Measurements from ENCODE around the gene GRHPR.

The GRHPR gene

DNA sequence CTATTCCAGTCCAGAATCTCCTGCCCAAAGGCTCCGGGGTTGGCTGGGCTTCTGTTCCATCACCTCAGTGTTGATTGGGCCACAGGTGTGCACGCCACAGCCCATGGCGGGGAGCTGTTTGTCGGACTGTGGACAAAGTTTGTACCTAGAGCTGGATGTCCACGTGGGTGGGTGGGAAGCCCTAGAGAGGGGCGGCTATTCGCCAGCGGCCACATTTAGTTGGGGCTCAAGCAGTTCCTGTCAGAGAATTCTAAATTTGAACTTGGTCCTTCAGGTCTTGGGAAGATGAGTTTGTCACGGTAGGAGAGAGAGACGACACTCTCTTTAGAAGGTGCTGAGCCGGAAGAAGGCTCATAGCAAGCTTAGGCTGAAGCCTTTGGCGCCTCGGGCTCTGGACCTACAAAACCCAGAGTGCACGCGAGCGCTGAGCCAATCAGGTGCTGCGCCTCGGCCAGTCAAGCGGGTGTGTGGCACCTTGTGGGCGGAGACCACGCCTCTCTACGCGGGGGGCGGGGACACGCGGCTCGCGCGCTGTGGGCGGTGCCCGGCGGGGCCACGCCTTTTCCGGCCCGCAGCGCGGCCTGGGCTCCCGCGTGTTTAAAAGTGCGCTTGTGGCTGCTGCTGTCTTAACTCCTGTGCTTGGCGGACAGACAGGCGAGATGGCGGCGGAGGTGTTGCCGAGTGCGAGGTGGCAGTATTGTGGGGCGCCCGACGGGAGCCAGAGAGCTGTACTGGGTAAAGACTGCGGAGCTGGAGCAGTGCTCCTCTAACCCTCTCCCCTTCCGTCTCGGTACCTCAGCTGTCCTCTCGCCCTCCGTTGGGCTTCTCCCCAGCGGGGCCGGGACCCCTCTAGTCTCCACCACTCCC lies 63.1 kb downstream of the GRHPR start, which contains the start of gene POLR1E:
TSS of gene POLR1E (plus strand) at position 560 of the 867 bp plus-strand sequence. CDS start at position 660, 100 bp downstream.
- Histone ChIP-seq H3K27ac (replicated peaks) (peak within 1 kb of the TSS; percentile 74), H3K27me3 (ENCODE audit: insufficient read depth, poor library complexity, severe bottlenecking) (no peaks in the 10 kb centered on the region), H3K4me3 (replicated peaks; ENCODE audit: insufficient read depth, low read length) (peak within 1 kb of the TSS; percentile 98)
- TF ChIP-seq, protein P1, sequence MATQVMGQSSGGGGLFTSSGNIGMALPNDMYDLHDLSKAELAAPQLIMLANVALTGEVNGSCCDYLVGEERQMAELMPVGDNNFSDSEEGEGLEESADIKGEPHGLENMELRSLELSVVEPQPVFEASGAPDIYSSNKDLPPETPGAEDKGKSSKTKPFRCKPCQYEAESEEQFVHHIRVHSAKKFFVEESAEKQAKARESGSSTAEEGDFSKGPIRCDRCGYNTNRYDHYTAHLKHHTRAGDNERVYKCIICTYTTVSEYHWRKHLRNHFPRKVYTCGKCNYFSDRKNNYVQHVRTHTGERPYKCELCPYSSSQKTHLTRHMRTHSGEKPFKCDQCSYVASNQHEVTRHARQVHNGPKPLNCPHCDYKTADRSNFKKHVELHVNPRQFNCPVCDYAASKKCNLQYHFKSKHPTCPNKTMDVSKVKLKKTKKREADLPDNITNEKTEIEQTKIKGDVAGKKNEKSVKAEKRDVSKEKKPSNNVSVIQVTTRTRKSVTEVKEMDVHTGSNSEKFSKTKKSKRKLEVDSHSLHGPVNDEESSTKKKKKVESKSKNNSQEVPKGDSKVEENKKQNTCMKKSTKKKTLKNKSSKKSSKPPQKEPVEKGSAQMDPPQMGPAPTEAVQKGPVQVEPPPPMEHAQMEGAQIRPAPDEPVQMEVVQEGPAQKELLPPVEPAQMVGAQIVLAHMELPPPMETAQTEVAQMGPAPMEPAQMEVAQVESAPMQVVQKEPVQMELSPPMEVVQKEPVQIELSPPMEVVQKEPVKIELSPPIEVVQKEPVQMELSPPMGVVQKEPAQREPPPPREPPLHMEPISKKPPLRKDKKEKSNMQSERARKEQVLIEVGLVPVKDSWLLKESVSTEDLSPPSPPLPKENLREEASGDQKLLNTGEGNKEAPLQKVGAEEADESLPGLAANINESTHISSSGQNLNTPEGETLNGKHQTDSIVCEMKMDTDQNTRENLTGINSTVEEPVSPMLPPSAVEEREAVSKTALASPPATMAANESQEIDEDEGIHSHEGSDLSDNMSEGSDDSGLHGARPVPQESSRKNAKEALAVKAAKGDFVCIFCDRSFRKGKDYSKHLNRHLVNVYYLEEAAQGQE (IDR thresholded peaks at IDR 0.05; ENCODE audit: insufficient replicate concordance, low read depth) = no peak
- TF ChIP-seq POLR2AphosphoS5 (IDR thresholded peaks at IDR 0.05; ENCODE audit: low read depth) = peak; percentile 95
- DNase-seq (ENCODE audit: low read depth in 1 of 2, low spot score in 1 of 2) = peak; percentile 90 to 95

DNA sequence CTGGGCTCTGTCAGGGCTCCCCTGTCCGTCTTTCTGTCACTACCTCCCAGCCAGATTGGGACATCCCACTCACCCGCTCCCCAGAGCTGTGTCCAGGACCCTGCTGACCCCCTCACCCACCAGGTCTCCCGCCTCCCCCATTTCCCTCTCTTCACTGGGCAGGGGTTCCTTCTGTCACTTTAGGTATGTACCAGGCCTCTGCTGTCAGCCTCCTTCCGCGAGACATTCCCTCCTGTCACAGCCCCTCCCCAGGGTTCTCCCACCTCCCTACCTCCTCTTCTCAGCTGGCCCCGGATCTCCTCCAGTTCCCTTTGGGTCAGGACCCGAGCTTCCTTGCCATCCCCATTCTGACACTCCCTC lies 63.7 kb downstream of the GRHPR start:
- H3K4me3 ChIP-seq (replicated peaks; ENCODE audit: insufficient read depth, low read length) = peak overlapping the region; percentile 98
- no peak for TF ChIP-seq POLR2AphosphoS5 (IDR thresholded peaks at IDR 0.05; ENCODE audit: low read depth)
- TF ChIP-seq, protein P2, sequence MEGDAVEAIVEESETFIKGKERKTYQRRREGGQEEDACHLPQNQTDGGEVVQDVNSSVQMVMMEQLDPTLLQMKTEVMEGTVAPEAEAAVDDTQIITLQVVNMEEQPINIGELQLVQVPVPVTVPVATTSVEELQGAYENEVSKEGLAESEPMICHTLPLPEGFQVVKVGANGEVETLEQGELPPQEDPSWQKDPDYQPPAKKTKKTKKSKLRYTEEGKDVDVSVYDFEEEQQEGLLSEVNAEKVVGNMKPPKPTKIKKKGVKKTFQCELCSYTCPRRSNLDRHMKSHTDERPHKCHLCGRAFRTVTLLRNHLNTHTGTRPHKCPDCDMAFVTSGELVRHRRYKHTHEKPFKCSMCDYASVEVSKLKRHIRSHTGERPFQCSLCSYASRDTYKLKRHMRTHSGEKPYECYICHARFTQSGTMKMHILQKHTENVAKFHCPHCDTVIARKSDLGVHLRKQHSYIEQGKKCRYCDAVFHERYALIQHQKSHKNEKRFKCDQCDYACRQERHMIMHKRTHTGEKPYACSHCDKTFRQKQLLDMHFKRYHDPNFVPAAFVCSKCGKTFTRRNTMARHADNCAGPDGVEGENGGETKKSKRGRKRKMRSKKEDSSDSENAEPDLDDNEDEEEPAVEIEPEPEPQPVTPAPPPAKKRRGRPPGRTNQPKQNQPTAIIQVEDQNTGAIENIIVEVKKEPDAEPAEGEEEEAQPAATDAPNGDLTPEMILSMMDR (IDR thresholded peaks at IDR 0.05; ENCODE audit: insufficient read depth, low read length) = no peak
- no peak for TF ChIP-seq GABPA (IDR thresholded peaks at IDR 0.05; ENCODE audit: low read depth)
- TF ChIP-seq, protein P1 (IDR thresholded peaks at IDR 0.05; ENCODE audit: insufficient replicate concordance, low read depth) = no peak
- TF ChIP-seq SPI1 (IDR thresholded peaks at IDR 0.05; ENCODE audit: borderline replicate concordance, low read depth) = no peak
- H3K27ac ChIP-seq (replicated peaks) = peak overlapping the region; percentile 74
- peak in 1 of 2 experiments; percentile 9 for DNase-seq (ENCODE audit: low read depth in 1 of 2, low spot score in 1 of 2)
- H3K27me3 ChIP-seq (ENCODE audit: insufficient read depth, poor library complexity, severe bottlenecking) = no peaks in the 10 kb centered on the region

Data from HL-60 (cell line).